Measurements from ENCODE around the gene BCL6. TPM values are rescaled to one million over a fixed set of nuclear protein-coding genes. Genes with fewer than 3 reads are reported as not detected.
"Not testable (repeated sequence)": the region's sequence is repeated elsewhere in the genome, so short reads cannot be mapped to it uniquely, and the experiment has no call there.

BCL6 gene
- total RNA-seq, 8 experiments from 2014 or later, result 1.5 to 65.5 (median 9.5) TPM

DNA sequence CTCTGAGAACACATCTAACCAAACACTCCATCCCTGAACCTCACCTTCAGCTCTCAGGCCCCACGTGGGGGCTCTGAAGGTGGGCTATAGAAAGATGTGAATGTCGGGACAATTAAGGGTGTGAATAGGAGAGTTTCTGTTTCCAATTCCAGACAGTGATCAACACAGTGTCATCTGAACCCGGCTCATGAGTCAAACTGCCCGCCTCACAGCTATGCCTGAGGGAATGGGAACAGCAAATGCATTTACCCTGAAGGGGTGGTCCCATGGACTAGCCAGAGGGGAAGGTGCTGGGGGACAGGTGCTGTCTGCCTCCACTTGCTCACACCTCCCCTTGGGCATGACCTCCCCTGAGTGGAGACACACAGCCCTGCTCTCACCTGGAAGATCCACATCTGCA is 49.2 kb downstream of the BCL6 start:
- H3K27ac ChIP-seq, result no peak overlapping the region
- in situ Hi-C loops (cut with MboI; ENCODE audit: low pct_unique_long_range_greater_than_20kb in 2 of 9, low sequenced_read_pairs in 9 of 9, unreplicated experiment in 9 of 9), result loop anchor here in 7 of 9 experiments (25.0 kb wide), 3 partner anchors 384 to 834 kb away; no protein-coding TSS in a partner anchor
- H3K4me1 ChIP-seq (replicated peaks in 1 of 2), result no peaks in the 10 kb centered on the region
- H3K4me3 ChIP-seq, result no peak overlapping the region
- WGBS, 10 experiments, result 0 to 44% (median 17%) methylated on average over 1 to 4 of the region's 4 CpGs; no CpG with 5 or more reads in 6 of the 10 experiments
- peak in 1 of 8 experiments; percentile 61 for ATAC-seq (replicated peaks in 6 of 8)

GRCh38 chr3:187695449-187695848 is 49.8 kb downstream of the BCL6 start:
- WGBS, 10 experiments, result 0 to 100% (median 54%) methylated on average over 1 to 4 of the region's 4 CpGs; no CpG with 5 or more reads in 1 of the 10 experiments
- Histone ChIP-seq H3K27ac (no peak overlapping the region), H3K4me1 (replicated peaks in 1 of 2) (no peaks in the 10 kb centered on the region), H3K4me3 (no peak overlapping the region)
- ATAC-seq (replicated peaks in 6 of 8), result peak in 2 of 8 experiments; percentile 40 to 52
- in situ Hi-C loops (cut with MboI; ENCODE audit: low pct_unique_long_range_greater_than_20kb in 2 of 9, low sequenced_read_pairs in 9 of 9, unreplicated experiment in 9 of 9), result loop anchor here in 7 of 9 experiments (25.0 kb wide), 3 partner anchors 383 to 833 kb away; no protein-coding TSS in a partner anchor

DNA sequence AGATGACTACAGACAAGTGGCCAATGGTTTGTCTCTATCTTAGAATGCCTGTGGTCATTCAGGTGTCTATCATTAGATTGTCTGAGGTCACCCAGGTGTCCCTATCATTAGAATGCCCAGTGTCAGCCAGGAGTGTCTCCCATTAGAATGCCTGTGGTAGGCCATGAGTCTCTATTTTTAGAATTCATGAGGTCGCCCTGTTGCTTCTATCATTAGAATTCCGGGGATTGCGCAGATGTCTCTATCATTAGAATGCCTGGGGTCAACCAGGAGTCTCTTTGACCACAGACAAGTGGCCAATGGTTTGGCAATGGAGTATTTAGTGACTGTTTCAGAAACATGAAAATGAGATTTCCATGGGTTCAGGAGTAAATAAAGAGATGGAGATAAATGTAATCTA is 50.5 kb downstream of the BCL6 start:
- in situ Hi-C loops (cut with MboI; ENCODE audit: low pct_unique_long_range_greater_than_20kb in 2 of 9, low sequenced_read_pairs in 9 of 9, unreplicated experiment in 9 of 9), result loop anchor here in 7 of 9 experiments (25.0 kb wide), 3 partner anchors 382 to 832 kb away; no protein-coding TSS in a partner anchor
- WGBS, 10 experiments, result 21 to 100% (median 71%) methylated on average over 1 to 3 of the region's 3 CpGs; no CpG with 5 or more reads in 3 of the 10 experiments
- Histone ChIP-seq H3K4me1 (replicated peaks in 1 of 2) (no peaks in the 10 kb centered on the region), H3K4me3 (no peak overlapping the region), H3K27ac (no peak overlapping the region)
- ATAC-seq (replicated peaks in 6 of 8), result no peak

GRCh38 chr3:187693431-187693830 is 51.8 kb downstream of the BCL6 start:
- H3K4me3 ChIP-seq, result no peak overlapping the region
- 100% methylated on average over 1 of the region's 1 CpG; no CpG with 5 or more reads in 7 of the 10 experiments for WGBS, 10 experiments
- in situ Hi-C loops (cut with MboI; ENCODE audit: low pct_unique_long_range_greater_than_20kb in 2 of 9, low sequenced_read_pairs in 9 of 9, unreplicated experiment in 9 of 9), result loop anchor here in 7 of 9 experiments (25.0 kb wide), 3 partner anchors 381 to 831 kb away; no protein-coding TSS in a partner anchor
- no peak for ATAC-seq (replicated peaks in 6 of 8)
- H3K27ac ChIP-seq, result no peak overlapping the region
- H3K4me1 ChIP-seq (replicated peaks in 1 of 2), result no peaks in the 10 kb centered on the region

DNA sequence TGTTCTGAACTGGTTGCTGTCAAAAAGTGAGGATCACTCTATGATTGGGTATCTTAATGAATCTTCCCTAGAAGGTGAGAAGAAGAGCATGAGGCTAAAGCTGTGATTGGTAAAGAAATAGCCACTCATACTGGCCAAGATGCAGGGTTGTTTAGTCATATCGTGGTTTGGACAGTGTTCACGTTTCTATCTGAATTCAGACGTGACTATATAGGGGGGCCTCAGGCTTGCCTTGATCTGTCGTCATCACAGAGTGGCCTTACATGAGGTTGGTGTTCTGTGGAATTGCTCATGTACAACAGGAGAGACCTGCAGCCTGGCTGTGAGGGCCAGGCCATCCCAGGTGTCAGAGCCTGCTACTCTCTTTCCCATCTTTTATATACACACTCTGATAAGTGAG is 55.3 kb downstream of the BCL6 start:
- in situ Hi-C loops (cut with MboI; ENCODE audit: low pct_unique_long_range_greater_than_20kb in 2 of 9, low sequenced_read_pairs in 9 of 9, unreplicated experiment in 9 of 9), result loop anchor here in 8 of 9 experiments (10.0 to 25.0 kb wide), 5 partner anchors 375 to 828 kb away; no protein-coding TSS in a partner anchor
- Histone ChIP-seq H3K4me1 (replicated peaks in 1 of 2) (no peaks in the 10 kb centered on the region), H3K4me3 (no peak overlapping the region), H3K27ac (no peak overlapping the region)
- ATAC-seq (replicated peaks in 6 of 8), result no peak
- WGBS, 10 experiments, result 6 to 88% (median 40%) methylated on average over 1 to 4 of the region's 4 CpGs; no CpG with 5 or more reads in 5 of the 10 experiments

GRCh38 chr3:187686621-187687273 is 58.5 kb downstream of the BCL6 start:
- Histone ChIP-seq H3K4me1 (replicated peaks in 1 of 2) (no peaks in the 10 kb centered on the region), H3K4me3 (no peak overlapping the region), H3K27ac (no peak overlapping the region)
- no peak for ATAC-seq (replicated peaks in 6 of 8)
- WGBS, 10 experiments, result 14 to 100% (median 83%) methylated on average over 2 to 5 of the region's 5 CpGs
- in situ Hi-C loops (cut with MboI; ENCODE audit: low pct_unique_long_range_greater_than_20kb in 2 of 9, low sequenced_read_pairs in 9 of 9, unreplicated experiment in 9 of 9), result loop anchor here in 8 of 9 experiments (10.0 to 25.0 kb wide), 5 partner anchors 372 to 824 kb away; no protein-coding TSS in a partner anchor

- in situ Hi-C loops (cut with MboI; ENCODE audit: low pct_unique_long_range_greater_than_20kb in 2 of 9, low sequenced_read_pairs in 9 of 9, unreplicated experiment in 9 of 9), result loop anchor here in 8 of 9 experiments (10.0 to 25.0 kb wide), 5 partner anchors 371 to 824 kb away; no protein-coding TSS in a partner anchor
- Histone ChIP-seq H3K27ac (no peak overlapping the region), H3K4me1 (replicated peaks in 1 of 2) (no peaks in the 10 kb centered on the region), H3K4me3 (no peak overlapping the region)
- ATAC-seq (replicated peaks in 6 of 8), result no peak
- WGBS, 10 experiments, result 63 to 100% (median 84%) methylated on average over 1 to 6 of the region's 7 CpGs; no CpG with 5 or more reads in 1 of the 10 experiments
Measured at GRCh38 chr3:187685948-187686347, 59.3 kb downstream of the BCL6 start.

- WGBS, 10 experiments, result 0 to 100% (median 67%) methylated on average over 1 to 2 of the region's 2 CpGs; no CpG with 5 or more reads in 2 of the 10 experiments
- ATAC-seq (replicated peaks in 6 of 8), result no peak
- Histone ChIP-seq H3K27ac (no peak overlapping the region), H3K4me3 (no peak overlapping the region), H3K4me1 (replicated peaks in 1 of 2) (no peaks in the 10 kb centered on the region)
- in situ Hi-C loops (cut with MboI; ENCODE audit: low pct_unique_long_range_greater_than_20kb in 2 of 9, low sequenced_read_pairs in 9 of 9, unreplicated experiment in 9 of 9), result loop anchor here in 8 of 9 experiments (10.0 to 25.0 kb wide), 5 partner anchors 370 to 823 kb away; no protein-coding TSS in a partner anchor
Measured at GRCh38 chr3:187684880-187685279, 60.4 kb downstream of the BCL6 start.

- H3K27ac ChIP-seq, result no peak overlapping the region
Measured at GRCh38 chr3:187684444-187684843, 60.8 kb downstream of the BCL6 start.

DNA sequence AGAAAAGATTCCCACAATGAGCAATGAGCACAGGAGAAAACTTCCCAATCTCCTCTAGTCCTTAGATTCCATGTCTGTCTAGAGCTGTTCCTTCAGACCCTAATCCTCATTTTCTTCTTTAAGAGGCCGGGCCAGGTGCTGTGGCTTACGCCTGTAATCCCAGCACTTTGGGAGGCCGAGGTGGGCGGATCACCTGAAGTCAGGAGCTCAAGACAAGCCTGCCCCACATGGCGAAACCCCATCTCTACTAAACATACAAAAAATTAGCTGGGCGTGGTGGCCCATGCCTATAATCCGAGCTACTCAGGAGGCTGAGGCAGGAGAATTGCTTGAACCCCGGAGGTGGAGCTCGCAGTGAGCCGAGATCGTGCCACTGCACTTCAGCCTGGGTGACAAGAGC is 63.5 kb downstream of the BCL6 start:
- not testable (repeated sequence) for H3K4me1 ChIP-seq (replicated peaks in 1 of 2); ATAC-seq (replicated peaks in 6 of 8); H3K4me3 ChIP-seq; H3K27ac ChIP-seq
- in situ Hi-C loops (cut with MboI; ENCODE audit: low pct_unique_long_range_greater_than_20kb in 2 of 9, low sequenced_read_pairs in 9 of 9, unreplicated experiment in 9 of 9), result loop anchor here in 8 of 9 experiments (10.0 to 25.0 kb wide), 5 partner anchors 367 to 819 kb away; no protein-coding TSS in a partner anchor
- 35 to 92% (median 85%) methylated on average over 3 to 5 of the region's 11 CpGs; no CpG with 5 or more reads in 2 of the 10 experiments for WGBS, 10 experiments

More at GRCh38 chr3:187684444-187684843, 60.8 kb downstream of the BCL6 start:
- in situ Hi-C loops (cut with MboI; ENCODE audit: low pct_unique_long_range_greater_than_20kb in 2 of 9, low sequenced_read_pairs in 9 of 9, unreplicated experiment in 9 of 9), result loop anchor here in 8 of 9 experiments (10.0 to 25.0 kb wide), 5 partner anchors 370 to 822 kb away; no protein-coding TSS in a partner anchor
- no peak overlapping the region for H3K4me3 ChIP-seq
- H3K4me1 ChIP-seq (replicated peaks in 1 of 2), result peaks cover 0 to 1% of the 10 kb centered on the region in 2 donors
- 25 to 100% (median 95%) methylated on average over 1 of the region's 1 CpG; no CpG with 5 or more reads in 4 of the 10 experiments for WGBS, 10 experiments
- ATAC-seq (replicated peaks in 6 of 8), result no peak

GRCh38 chr3:187679638-187680396 is 65.5 kb downstream of the BCL6 start:
- Histone ChIP-seq H3K4me3 (no peak overlapping the region), H3K4me1 (replicated peaks in 1 of 2) (peaks cover 0 to 3% of the 10 kb centered on the region in 2 donors), H3K27ac (no peak overlapping the region)
- ATAC-seq (replicated peaks in 6 of 8), result peak; percentile 75 to 93 (median 84)
- 0 to 50% (median 25%) methylated on average over 1 to 6 of the region's 7 CpGs for WGBS, 10 experiments
- in situ Hi-C loops (cut with MboI; ENCODE audit: low pct_unique_long_range_greater_than_20kb in 2 of 9, low sequenced_read_pairs in 9 of 9, unreplicated experiment in 9 of 9), result loop anchor here (5.0 to 25.0 kb wide), 9 partner anchors 55 to 818 kb away; no protein-coding TSS in a partner anchor

GRCh38 chr3:187678726-187679268 is 66.5 kb downstream of the BCL6 start:
- H3K4me1 ChIP-seq (replicated peaks in 1 of 2), result peaks cover 0 to 3% of the 10 kb centered on the region in 2 donors
- WGBS, 10 experiments, result 0 to 59% (median 29%) methylated on average over 1 to 5 of the region's 5 CpGs; no CpG with 5 or more reads in 1 of the 10 experiments
- no peak overlapping the region for H3K27ac ChIP-seq
- in situ Hi-C loops (cut with MboI; ENCODE audit: low pct_unique_long_range_greater_than_20kb in 2 of 9, low sequenced_read_pairs in 9 of 9, unreplicated experiment in 9 of 9), result loop anchor here in 8 of 9 experiments (5.0 to 25.0 kb wide), 8 partner anchors 54 to 816 kb away; no protein-coding TSS in a partner anchor
- ATAC-seq (replicated peaks in 6 of 8), result peak in 7 of 8 experiments; percentile 39 to 70 (median 50)
- H3K4me3 ChIP-seq, result no peak overlapping the region
